Ascending aorta (tissue), 2 donors: Measurements from ENCODE around the gene FAM89A. TPM values are rescaled to one million over a fixed set of nuclear protein-coding genes. Genes with fewer than 3 reads are reported as not detected.

Experiments
- DNase-seq, 2 donors: peaks; one replicate each; pipeline ENCODE4 v3.0.0-alpha.2; 2019; ENCODE audit warnings: low spot score in 2 of 2
- H3K27ac ChIP-seq, 2 donors: fragments of 200-600 bp; sonication (generic); one replicate each; pipeline ENCODE4 v1.5.1; 2016 to 2017; ENCODE audit warnings: mild to moderate bottlenecking in 1 of 2
- H3K27me3 ChIP-seq: fragments of 200-600 bp; sonication (generic); one replicate; pipeline ENCODE4 v1.5.1; 2017
- H3K36me3 ChIP-seq, 2 donors: fragments of 200-600 bp; sonication (generic); one replicate each; pipeline ENCODE4 v1.5.1; 2016
- H3K4me1 ChIP-seq, 2 donors: fragments of 200-600 bp; sonication (generic); one replicate each; pipeline ENCODE4 v1.5.1; 2016 to 2017; ENCODE audit warnings: mild to moderate bottlenecking in 1 of 2
- H3K4me3 ChIP-seq, 2 donors: fragments of 200-600 bp; sonication (generic); one replicate each; pipeline ENCODE4 v1.5.1; 2016 to 2017; ENCODE audit warnings: mild to moderate bottlenecking in 1 of 2
- H3K9me3 ChIP-seq, 2 donors: fragments of 200-600 bp; sonication (generic); one replicate each; pipeline ENCODE4 v1.5.1; 2016
- CTCF ChIP-seq, 3 experiments: fragments of 200-600 bp in 2 of 3; fragments of 450-650 bp in 1 of 3; sonication (generic) in 2 of 3; IDR thresholded peaks; one replicate each; pipeline ENCODE4 v1.5.1; 2016 to 2019; ENCODE audit warnings: antibody characterized with exemption in 3 of 3, mild to moderate bottlenecking in 1 of 3, moderate library complexity in 1 of 3
- intact Hi-C: fragments of 100-400 bp; cut with DNase I; formaldehyde crosslinking; loops from one replicate; pipeline ENCODE4 v1.15.1; 2023
- total RNA-seq: library from RNA; depleted of rRNA; stranded (reverse); fragments of >200 nt; gene quantifications from one replicate; pipeline ENCODE4 v1.1.0, GENCODE V29; 2016

Gene FAM89A
- total RNA-seq, 1 donor from 2014 or later: 47.5 TPM

GRCh38 chr1:230970432-230970831 lies 69.6 kb downstream of the FAM89A start:
- Histone ChIP-seq H3K27me3 (no peaks in the 10 kb centered on the region), H3K36me3 (no peaks in the 10 kb centered on the region), H3K9me3 (no peaks in the 10 kb centered on the region), H3K4me3 (no peak overlapping the region), H3K27ac (no peak overlapping the region), H3K4me1 (no peaks in the 10 kb centered on the region)
- intact Hi-C loops: loop anchor here (10.0 kb wide), 1 partner anchor 244 kb away; no protein-coding TSS in a partner anchor
- TF ChIP-seq CTCF (IDR thresholded peaks at IDR 0.05): no peak
- DNase-seq: no peak

Other genes starting within 250 kb of the FAM89A start
- gene C1orf198, start 171.7 kb downstream of the FAM89A start, total RNA-seq: 225 TPM
- 21.5 TPM for gene TTC13, start 61.4 kb downstream of the FAM89A start, total RNA-seq
- 9.7 TPM for gene ARV1, start 61.2 kb downstream of the FAM89A start, total RNA-seq
- not detected for gene TRIM67, start 121.8 kb upstream of the FAM89A start, total RNA-seq
- gene GNPAT, start 201.0 kb upstream of the FAM89A start, total RNA-seq: 34.8 TPM